COLO668 (cell line): ENCODE results near the gene UCHL1.

Experiments
- DNase-seq: peaks from one replicate; lab custom pipeline; 2025; ENCODE audit not compliant: unreplicated experiment; lab: John Stamatoyannopoulos, UW

Gene UCHL1

DNA sequence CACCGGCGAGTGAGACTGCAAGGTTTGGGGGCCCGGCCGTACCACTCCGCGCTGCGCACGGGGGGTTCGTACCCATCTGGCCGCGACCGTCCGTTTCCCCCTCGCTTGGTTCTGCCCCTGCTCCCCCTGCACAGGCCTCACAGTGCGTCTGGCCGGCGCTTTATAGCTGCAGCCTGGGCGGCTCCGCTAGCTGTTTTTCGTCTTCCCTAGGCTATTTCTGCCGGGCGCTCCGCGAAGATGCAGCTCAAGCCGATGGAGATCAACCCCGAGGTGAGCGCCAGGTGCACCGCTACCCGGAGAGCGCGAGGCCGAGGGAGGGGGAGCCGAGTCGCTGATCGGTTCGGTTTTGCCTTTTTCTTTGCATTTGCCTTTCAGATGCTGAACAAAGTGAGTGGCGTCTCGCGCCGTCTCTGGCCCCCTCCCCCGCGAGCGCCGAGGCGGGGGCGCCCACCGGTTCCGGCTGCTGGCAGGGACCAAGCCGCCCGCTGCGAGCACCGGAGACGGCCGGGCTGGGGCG, at the start of gene UCHL1:
Gene UCHL1 (plus strand): TSS at position 189 of the 517 bp plus-strand sequence. CDS start 49 bp downstream, at position 238.
- DNase-seq, result peak; percentile 96

GRCh38 chr4:41207291-41207831, 49.4 kb upstream of the UCHL1 start:
- DNase-seq, result no peak

GRCh38 chr4:41209187-41209586, 47.5 kb upstream of the UCHL1 start:
- no peak for DNase-seq

DNA sequence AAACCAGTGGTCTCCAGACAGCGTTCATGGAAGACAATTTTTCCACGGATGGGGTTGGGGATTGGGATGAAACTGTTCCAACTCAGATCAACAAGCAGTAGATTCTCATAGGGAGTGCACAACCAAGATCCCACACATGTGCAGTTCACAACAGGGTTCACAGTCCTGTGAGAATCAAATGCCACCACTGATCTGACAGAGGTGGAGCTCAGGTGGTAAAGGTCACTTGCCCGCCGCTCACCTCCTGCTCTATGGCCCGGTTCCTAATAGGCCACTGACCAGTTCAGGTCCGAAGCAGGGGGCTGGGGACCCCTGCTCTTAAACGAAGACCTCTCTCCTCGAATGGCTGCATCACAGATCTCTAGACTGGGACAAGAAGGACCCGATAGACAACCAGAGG, 46.8 kb upstream of the UCHL1 start:
- no peak for DNase-seq

DNA sequence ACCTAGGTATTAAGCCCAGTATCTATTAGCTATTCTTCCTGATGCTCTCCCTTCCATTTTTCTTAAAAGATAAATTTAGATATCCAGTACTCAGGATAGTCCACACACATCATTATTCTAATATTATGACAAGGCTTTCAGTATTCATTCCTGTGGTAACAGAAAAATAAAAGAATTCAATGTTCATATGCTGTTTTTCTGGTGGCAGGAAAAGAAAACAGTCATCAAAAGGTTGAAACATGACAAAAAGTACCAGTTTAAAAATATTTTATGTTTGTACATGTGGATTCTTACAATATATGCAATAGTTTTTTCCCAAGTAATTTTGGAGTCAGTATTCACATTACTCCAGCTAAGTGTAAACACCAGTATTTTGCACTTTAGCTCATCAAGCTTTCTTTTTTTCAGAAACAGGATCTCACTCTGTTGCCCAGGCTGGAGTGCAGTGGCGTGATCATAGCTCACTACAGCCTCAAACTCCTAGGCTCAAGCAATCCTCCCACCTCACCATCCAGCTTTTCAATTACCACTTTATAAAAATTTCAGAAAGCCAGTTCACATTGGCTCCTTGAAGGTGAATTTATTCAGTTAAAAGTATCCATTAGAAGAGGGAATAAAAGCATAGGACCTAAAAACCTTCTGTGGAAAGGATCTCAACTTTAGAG, 44.6 kb upstream of the UCHL1 start:
- no peak for DNase-seq

- DNase-seq, result peak; percentile 29
Observed at GRCh38 chr4:41212616-41213203, 44.0 kb upstream of the UCHL1 start.

DNA sequence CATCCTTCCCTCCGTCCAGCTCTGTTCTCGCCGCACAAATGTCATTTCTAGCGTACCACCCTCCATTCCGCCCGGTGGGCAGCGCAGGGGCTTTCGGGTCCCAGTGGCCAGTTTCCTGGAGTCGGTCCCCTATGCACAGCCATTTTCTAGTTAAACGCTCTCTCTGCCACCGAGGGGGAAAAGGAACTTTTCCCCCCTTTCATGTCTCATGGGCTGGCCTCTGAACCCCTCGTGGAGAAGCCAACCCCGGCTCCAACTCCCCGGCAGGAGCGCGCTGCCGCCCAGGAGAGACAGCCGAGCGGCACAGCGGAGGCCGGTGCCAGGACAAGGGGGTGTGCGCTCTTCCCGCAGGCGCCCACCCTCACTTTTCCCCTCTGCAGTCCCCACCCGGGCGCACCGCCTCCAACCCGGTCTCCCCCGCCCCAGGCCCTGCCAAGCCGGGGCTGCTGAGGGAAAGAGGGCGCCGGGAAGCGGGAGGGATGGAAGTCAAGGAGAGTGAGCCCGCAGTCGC, 43.0 kb upstream of the UCHL1 start:
- DNase-seq, result peak; percentile 72

DNA sequence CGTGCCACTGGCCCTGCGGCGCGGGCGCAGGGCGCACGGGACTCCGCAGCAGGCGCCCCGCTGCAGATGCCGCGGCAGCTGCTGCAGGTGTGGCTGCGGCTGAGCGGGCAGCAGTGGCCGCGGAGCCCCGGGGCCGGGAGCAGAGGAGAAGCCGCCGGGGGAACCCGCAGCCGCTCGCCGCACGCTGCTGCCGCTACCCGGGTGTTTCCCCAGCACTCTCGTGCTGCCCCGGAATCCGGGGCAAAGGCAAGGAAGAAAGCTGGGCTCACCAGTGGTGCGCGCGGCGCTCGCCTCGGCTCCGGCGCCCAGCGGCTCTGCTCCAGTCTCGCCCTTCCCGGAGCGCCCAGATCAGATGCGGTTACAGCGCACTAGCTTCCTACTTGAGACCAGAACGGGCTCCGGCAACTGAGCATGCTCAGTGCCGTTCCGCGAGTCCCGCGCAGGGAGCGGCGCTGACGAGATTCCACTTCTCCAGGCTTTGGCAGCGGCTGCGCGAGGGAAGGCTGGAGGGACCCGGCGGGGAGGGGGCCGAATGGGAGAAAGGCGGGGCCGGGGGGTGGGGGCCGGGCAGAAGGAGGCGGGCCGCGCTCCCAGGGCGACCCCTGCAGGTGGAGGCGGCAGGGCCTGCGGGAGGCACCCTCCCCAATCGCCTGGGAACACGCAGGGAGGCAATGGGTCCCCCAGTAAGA, 42.4 kb upstream of the UCHL1 start, which contains the start of gene APBB2:
Gene APBB2 (minus strand): TSS at position 407 of the 689 bp plus-strand sequence. CDS start 181,288 bp downstream, outside the sequence.
- peak; percentile 98 for DNase-seq

DNA sequence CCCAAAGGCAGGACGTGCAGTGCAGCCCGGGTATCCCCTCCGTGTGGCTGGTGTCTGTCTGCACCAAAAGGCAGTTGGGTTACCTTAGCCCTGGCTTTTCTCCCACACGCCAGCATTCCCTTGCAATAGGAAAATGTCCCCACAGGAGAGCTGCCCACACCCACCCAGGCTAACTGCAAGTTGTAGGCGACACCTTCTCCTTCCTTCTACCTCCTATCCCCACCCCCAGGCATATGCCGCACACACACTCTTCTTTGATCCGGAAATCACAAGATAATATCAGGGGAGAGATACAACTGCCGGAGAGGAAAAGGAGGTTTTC, 41.9 kb upstream of the UCHL1 start:
- no peak for DNase-seq

DNA sequence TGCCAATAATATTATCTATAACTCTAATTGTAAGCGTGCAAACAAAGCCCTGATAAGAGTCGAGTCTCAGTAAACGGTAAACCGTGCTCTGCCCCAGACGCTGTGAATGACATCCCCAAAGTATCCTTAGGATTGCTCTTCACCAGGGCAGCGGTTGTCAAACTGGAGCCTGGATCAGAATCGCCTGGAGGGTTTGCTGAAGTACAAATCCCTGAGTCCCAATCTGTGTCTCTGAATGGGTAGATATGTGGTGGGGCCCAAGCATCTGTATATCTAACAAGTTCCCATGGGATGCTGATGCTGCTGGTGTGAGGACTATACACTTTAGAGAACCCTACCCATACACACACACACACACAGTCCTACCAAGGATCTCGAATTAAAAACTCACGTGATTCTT, 41.6 kb upstream of the UCHL1 start:
- DNase-seq, result peak; percentile 11

GRCh38 chr4:41215969-41216293, 40.8 kb upstream of the UCHL1 start:
- DNase-seq, result no peak

GRCh38 chr4:41216294-41217019, 40.3 kb upstream of the UCHL1 start:
- peak; percentile 91 for DNase-seq

DNA sequence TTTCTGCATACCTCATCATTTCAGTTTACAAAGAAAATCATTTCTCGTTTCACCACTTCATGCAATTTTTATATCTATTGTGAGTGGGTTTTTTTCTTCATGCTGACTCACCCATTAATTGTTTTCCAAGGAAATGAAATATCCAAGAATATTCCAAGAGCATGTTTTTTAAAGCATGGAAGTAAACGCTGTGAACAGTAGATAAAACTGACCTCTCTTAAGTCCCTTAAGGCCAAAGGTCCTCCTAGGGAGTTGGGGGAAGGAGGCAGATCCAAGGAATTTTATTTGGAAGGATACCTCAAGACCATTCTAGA, 39.8 kb upstream of the UCHL1 start:
- DNase-seq, result no peak

DNA sequence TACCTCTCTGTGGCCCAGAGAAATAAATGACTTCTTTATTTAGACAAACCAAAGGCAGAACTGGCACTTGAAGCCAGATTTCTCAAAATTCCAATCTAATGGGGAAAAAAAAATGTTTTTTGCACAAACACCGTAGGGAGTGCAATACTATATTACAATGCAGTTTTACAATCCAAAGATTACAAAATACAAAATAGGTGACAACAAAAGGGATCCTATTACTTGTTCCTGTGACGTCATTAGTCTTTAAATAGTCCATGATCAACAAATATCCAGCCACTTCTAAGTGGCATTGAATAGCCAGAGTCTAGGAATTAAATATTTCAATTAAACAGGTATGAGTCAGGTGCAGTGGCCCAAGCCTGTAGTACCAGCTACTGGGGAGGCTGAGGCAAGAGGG, 39.4 kb upstream of the UCHL1 start:
- no peak for DNase-seq

DNA sequence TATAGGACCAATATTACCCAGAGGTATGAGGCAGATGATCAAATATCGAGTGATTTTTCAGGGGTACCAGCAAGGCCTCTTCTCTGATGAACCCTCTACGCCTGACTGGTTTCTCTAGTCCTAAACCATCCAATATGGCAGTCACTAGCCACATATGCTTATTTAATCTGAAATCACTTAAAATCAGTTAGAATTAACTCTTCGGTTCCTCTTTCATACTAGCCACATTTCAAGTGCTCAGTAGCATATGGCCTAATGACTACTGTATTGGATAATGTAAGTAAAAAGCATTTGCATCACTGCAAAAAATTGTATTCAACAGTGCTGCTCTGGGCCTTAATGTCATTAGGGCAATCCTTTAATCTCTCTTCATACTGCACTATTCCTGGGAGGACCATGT, 38.0 kb upstream of the UCHL1 start:
- DNase-seq, result no peak

GRCh38 chr4:41219421-41219950, 37.2 kb upstream of the UCHL1 start:
- no peak for DNase-seq

DNA sequence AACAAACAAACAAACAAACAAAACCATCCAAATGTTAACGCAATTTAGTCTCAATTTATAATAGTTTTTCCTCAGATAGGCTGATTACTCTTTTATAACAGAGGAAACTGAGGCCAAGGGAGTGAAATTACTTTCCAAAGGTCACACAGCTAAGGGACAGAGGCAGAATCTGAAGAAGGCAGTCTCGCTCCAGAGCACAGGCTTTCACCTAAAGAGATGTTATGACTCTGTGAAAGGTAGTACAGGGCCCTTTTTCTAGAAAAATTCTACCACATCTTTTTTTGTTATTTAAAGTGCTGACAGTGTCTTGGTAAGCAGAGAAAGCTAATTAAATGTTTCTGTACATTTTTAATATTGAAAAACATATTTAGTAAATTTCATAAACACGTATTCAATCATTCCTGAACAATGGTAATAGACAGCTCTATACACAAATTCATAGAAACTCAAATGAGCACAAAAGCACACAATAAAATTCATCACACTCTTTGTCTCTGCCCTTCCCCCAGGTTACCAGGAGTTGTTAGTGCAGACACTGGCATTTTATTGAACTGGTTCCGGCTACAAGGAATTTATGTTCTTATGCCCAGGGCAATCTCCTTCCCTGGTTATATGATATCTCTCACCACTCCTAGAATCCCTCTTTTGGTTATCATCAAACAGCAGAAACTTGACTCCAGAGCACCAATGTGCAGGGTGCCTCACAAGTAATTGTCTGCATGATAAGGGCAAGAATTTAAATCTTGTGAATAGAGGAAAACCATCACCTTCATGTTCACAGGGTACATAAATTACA, 34.7 kb upstream of the UCHL1 start:
- no peak for DNase-seq

GRCh38 chr4:41227902-41228301, 28.8 kb upstream of the UCHL1 start:
- DNase-seq, result no peak

- DNase-seq, result no peak
Observed at GRCh38 chr4:41232406-41232805, 24.3 kb upstream of the UCHL1 start.

GRCh38 chr4:41232856-41233255, 23.9 kb upstream of the UCHL1 start:
- DNase-seq, result no peak
